T follicular helper cell (primary cell): ENCODE results near the gene RALGAPB.
"Not testable (repeated sequence)": the region's sequence is repeated elsewhere in the genome, so short reads cannot be mapped to it uniquely, and the experiment has no call there.

Experiments used
- DNase-seq: peaks from one replicate; pipeline ENCODE4 v3.0.0-alpha.2; 2020; ENCODE audit warnings: low read depth

The RALGAPB gene

GRCh38 chr20:38447251-38447661 is 25.4 kb upstream of the RALGAPB start:
- no peak for DNase-seq

- DNase-seq, result no peak
Measured at GRCh38 chr20:38447931-38448675, 24.5 kb upstream of the RALGAPB start.

- no peak for DNase-seq
Measured at GRCh38 chr20:38449046-38449445, 23.6 kb upstream of the RALGAPB start.

GRCh38 chr20:38450412-38450975 is 22.1 kb upstream of the RALGAPB start:
- DNase-seq, result no peak

GRCh38 chr20:38452880-38453624 is 19.6 kb upstream of the RALGAPB start:
- no peak for DNase-seq

GRCh38 chr20:38453941-38454340 is 18.7 kb upstream of the RALGAPB start:
- DNase-seq, result no peak

- no peak for DNase-seq
Measured at GRCh38 chr20:38454556-38455473, 17.8 kb upstream of the RALGAPB start.

GRCh38 chr20:38458314-38458713 is 14.3 kb upstream of the RALGAPB start:
- no peak for DNase-seq

- no peak for DNase-seq
Measured at GRCh38 chr20:38460040-38460623, 12.5 kb upstream of the RALGAPB start.

GRCh38 chr20:38460631-38461030 is 12.0 kb upstream of the RALGAPB start:
- not testable (repeated sequence) for DNase-seq

- DNase-seq, result not testable (repeated sequence)
Measured at GRCh38 chr20:38461167-38461566, 11.5 kb upstream of the RALGAPB start.

- not testable (repeated sequence) for DNase-seq
Measured at GRCh38 chr20:38461569-38461968, 11.1 kb upstream of the RALGAPB start.

GRCh38 chr20:38466171-38466570 is 6.5 kb upstream of the RALGAPB start:
- DNase-seq, result no peak

GRCh38 chr20:38466983-38467382 is 5.7 kb upstream of the RALGAPB start:
- no peak for DNase-seq

- no peak for DNase-seq
Measured at GRCh38 chr20:38471245-38471644, 1.4 kb upstream of the RALGAPB start.

GRCh38 chr20:38471987-38472512 is 593 bp upstream of the RALGAPB start:
- no peak for DNase-seq

- DNase-seq, result no peak
Measured at GRCh38 chr20:38473367-38473795, 738 bp downstream of the RALGAPB start.

- DNase-seq, result no peak
Measured at GRCh38 chr20:38477747-38478146, 5.1 kb downstream of the RALGAPB start.

GRCh38 chr20:38479596-38479995 is 7.0 kb downstream of the RALGAPB start:
- DNase-seq, result no peak

GRCh38 chr20:38485041-38485440 is 12.4 kb downstream of the RALGAPB start:
- DNase-seq, result no peak

GRCh38 chr20:38489181-38489580 is 16.5 kb downstream of the RALGAPB start:
- DNase-seq, result no peak
